Thyroid gland (tissue), 4 donors: Measurements from ENCODE around the gene SLC4A1AP.

Experiments
- POLR2A ChIP-seq, 2 donors: fragments of 450-650 bp; IDR thresholded peaks; one replicate each; pipeline ENCODE4 v1.6.1; 2017; ENCODE audit warnings: antibody characterized with exemption in 2 of 2, mild to moderate bottlenecking in 2 of 2, moderate library complexity in 1 of 2
- TF ChIP-seq, protein P1 (sequence below), 6 experiments: fragments of 200-600 bp in 3 of 6; fragments of 450-650 bp in 3 of 6; sonication (generic) in 3 of 6; IDR thresholded peaks; one replicate each; pipeline ENCODE4 v1.5.1; 2016 to 2019; ENCODE audit warnings: antibody characterized with exemption in 6 of 6, mild to moderate bottlenecking in 2 of 6, inconsistent platforms in 1 of 6, moderate library complexity in 1 of 6

DNA sequence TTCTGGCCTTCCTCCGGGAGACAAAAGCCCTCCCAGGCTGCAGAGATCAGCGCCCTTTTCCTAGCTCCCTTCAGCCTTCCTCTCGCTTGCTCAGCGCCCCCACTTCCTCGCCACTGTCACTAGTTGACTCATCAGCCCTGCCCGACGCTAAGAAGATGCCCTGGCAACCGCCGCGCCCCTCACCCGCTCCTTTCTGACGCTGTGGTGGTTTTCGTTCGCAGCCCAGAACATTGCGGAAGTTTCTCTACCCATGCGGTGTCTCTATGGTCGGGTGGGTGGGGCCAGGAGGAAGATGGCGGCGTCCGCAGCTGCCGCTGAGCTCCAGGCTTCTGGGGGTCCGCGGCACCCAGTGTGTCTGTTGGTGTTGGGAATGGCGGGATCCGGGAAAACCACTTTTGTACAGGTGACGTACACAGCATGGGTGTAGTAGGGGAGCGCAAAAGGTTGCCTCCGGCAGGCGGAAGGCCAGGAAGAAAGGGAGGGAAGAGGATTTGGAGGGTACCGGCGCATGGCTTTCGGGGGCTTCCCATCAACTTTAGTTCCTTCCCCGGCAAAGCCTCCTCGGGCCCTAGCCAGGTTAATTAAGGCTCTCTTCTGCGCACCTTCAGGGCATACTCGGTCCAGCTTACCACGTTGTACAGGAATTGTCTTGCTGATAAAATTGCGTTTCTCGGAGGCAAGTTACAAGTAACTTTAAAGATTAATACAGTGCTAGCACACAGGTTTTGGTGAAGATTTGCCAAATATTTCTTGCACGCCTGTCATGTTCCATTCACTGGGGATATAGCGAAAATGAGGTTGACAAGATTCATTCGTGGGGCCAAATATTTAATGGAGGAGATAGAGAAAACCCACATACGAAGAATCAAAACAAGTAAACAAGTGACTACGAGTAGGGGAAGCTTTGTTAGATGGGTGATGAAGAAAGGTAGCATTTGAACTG, 34.7 kb upstream of the SLC4A1AP start, which contains the start of the genes CCDC121 and GPN1:
- TF ChIP-seq, protein P1, sequence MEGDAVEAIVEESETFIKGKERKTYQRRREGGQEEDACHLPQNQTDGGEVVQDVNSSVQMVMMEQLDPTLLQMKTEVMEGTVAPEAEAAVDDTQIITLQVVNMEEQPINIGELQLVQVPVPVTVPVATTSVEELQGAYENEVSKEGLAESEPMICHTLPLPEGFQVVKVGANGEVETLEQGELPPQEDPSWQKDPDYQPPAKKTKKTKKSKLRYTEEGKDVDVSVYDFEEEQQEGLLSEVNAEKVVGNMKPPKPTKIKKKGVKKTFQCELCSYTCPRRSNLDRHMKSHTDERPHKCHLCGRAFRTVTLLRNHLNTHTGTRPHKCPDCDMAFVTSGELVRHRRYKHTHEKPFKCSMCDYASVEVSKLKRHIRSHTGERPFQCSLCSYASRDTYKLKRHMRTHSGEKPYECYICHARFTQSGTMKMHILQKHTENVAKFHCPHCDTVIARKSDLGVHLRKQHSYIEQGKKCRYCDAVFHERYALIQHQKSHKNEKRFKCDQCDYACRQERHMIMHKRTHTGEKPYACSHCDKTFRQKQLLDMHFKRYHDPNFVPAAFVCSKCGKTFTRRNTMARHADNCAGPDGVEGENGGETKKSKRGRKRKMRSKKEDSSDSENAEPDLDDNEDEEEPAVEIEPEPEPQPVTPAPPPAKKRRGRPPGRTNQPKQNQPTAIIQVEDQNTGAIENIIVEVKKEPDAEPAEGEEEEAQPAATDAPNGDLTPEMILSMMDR (IDR thresholded peaks at IDR 0.05): no peak
- peak in 1 of 2 donors; percentile 83 for TF ChIP-seq POLR2A (IDR thresholded peaks at IDR 0.05)
